ENCODE data around the gene WEE2.
A peak's percentile ranks its signal among the peaks of the same experiment; 100 is the strongest.

Gene WEE2

DNA sequence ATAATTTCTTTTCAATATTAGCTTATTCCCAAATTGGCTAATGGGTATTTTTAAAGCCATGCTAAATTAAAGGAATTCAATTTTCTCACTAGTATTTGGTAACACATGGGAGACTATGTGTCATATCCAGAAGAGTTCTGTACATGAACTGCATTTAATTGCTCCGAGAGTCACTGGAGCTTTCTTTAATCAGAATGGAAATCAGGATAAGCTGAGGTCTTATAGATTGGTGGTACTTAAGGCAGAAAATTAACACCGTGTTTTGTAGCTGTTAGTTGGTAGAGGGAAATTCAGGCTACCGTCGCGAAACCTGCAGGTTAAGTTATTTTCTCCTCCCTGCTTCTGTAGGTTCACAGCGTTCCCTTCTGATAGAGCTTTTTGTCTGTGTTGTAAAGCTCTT lies at the start of gene WEE2:
Gene WEE2 (plus strand): TSS at position 3 of the 400 bp plus-strand sequence. CDS start 406 bp downstream, outside the sequence.
- no peak within 1 kb of the TSS for H3K4me3 ChIP-seq (ENCODE audit: low read depth, low read length)
- DNase-seq (ENCODE audit: low read depth), result no peak
- TF ChIP-seq POLR2A (IDR thresholded peaks at IDR 0.05; ENCODE audit: extremely low read depth, insufficient read length) (no peak), MYC (IDR thresholded peaks at IDR 0.05; ENCODE audit: low read depth, low read length) (no peak)
- TF ChIP-seq, protein P1, sequence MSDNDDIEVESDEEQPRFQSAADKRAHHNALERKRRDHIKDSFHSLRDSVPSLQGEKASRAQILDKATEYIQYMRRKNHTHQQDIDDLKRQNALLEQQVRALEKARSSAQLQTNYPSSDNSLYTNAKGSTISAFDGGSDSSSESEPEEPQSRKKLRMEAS (IDR thresholded peaks at IDR 0.05; ENCODE audit: low read depth, low read length), result no peak
- TF ChIP-seq, protein P2, sequence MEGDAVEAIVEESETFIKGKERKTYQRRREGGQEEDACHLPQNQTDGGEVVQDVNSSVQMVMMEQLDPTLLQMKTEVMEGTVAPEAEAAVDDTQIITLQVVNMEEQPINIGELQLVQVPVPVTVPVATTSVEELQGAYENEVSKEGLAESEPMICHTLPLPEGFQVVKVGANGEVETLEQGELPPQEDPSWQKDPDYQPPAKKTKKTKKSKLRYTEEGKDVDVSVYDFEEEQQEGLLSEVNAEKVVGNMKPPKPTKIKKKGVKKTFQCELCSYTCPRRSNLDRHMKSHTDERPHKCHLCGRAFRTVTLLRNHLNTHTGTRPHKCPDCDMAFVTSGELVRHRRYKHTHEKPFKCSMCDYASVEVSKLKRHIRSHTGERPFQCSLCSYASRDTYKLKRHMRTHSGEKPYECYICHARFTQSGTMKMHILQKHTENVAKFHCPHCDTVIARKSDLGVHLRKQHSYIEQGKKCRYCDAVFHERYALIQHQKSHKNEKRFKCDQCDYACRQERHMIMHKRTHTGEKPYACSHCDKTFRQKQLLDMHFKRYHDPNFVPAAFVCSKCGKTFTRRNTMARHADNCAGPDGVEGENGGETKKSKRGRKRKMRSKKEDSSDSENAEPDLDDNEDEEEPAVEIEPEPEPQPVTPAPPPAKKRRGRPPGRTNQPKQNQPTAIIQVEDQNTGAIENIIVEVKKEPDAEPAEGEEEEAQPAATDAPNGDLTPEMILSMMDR (IDR thresholded peaks at IDR 0.05; ENCODE audit: low read depth, low read length), result no peak

DNA sequence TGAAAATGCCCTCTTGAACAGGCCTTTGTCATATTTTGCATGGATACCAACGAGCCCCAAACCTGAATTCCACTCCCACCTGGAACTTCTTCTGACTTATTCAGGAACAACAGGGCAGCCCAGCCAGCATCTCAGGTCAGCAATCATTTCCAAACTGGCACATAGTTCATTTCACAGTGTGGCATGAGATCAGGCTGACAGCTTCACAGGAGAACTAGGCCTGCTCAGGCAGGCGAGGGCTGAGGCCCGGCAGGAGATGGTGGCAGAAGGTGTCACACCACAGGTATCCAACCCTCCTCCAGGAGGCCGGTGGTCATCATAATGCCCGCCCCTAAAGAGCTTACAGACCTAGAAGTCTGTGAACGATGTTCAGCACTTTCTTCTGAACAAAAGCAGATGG lies 48.7 kb upstream of the WEE2 start:
- no peak for DNase-seq (ENCODE audit: low read depth)
- no peak overlapping the region for H3K4me3 ChIP-seq (ENCODE audit: low read depth, low read length)
- no peak for TF ChIP-seq MYC (IDR thresholded peaks at IDR 0.05; ENCODE audit: low read depth, low read length)
- TF ChIP-seq POLR2A (IDR thresholded peaks at IDR 0.05; ENCODE audit: extremely low read depth, insufficient read length), result no peak
- TF ChIP-seq, protein P1 (IDR thresholded peaks at IDR 0.05; ENCODE audit: low read depth, low read length), result no peak
- TF ChIP-seq, protein P2 (IDR thresholded peaks at IDR 0.05; ENCODE audit: low read depth, low read length), result no peak

DNA sequence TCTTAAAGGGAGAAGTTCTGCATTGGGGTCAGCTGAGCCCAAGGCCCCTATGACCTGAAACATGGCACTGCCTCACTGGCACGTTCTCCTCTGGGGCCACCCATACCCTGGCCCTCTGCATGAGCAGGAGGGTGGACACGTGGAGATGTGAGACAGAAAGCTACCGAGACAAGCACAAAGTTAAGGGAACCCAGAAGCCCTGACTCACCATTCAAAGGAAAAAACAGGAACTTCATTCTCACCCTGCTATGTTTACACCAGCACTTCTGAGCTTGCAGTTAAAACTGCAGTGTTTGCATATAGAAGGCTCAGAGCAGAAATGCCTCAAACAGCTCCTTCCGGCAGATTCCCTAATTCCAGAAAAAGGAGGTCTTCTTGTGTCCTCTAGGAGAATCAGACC lies 47.9 kb upstream of the WEE2 start:
- H3K4me3 ChIP-seq (ENCODE audit: low read depth, low read length), result no peak overlapping the region
- TF ChIP-seq MYC (IDR thresholded peaks at IDR 0.05; ENCODE audit: low read depth, low read length) (peak; percentile 88), POLR2A (IDR thresholded peaks at IDR 0.05; ENCODE audit: extremely low read depth, insufficient read length) (no peak)
- TF ChIP-seq, protein P2 (IDR thresholded peaks at IDR 0.05; ENCODE audit: low read depth, low read length), result no peak
- TF ChIP-seq, protein P1 (IDR thresholded peaks at IDR 0.05; ENCODE audit: low read depth, low read length), result peak; percentile 94
- peak; percentile 85 for DNase-seq (ENCODE audit: low read depth)

DNA sequence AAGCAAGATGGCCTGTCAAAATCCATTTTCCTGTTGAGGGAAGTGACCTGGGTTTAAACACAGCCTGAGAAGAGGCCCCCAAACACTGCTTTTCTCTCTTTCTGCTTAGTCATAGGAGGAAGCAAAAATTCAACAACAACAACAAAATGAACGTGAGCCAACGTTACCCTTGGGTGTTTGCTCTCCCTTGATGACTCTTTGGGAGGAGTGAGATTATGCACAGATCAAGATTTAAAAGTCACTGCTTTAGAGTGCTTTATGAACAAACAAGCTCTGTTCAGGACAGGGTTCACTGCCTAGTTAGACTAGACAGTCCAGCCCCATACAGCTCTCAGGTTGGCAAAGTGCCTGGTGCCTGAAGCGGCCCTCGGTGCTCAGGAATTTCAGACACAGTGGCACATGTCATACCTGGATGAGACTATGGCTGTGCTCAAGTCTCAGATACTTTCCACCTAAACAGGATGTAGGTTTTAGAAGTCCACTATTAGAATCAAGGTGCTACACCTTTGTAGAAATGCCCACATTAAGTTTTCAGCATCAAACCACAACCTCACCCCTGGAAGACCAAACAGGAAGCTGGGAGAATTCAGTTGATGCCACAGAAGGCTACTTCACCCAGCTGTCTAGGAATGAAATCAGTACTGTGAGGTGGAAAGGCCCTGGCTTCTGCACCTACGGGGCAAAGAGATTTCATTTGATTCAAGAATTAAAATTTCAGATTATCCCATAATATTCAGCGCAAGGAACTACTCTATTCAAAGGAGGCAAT lies 44.9 kb upstream of the WEE2 start:
- no peak overlapping the region for H3K4me3 ChIP-seq (ENCODE audit: low read depth, low read length)
- DNase-seq (ENCODE audit: low read depth), result peak; percentile 36
- TF ChIP-seq MYC (IDR thresholded peaks at IDR 0.05; ENCODE audit: low read depth, low read length) (no peak), POLR2A (IDR thresholded peaks at IDR 0.05; ENCODE audit: extremely low read depth, insufficient read length) (no peak)
- TF ChIP-seq, protein P1 (IDR thresholded peaks at IDR 0.05; ENCODE audit: low read depth, low read length), result no peak
- TF ChIP-seq, protein P2 (IDR thresholded peaks at IDR 0.05; ENCODE audit: low read depth, low read length), result no peak

DNA sequence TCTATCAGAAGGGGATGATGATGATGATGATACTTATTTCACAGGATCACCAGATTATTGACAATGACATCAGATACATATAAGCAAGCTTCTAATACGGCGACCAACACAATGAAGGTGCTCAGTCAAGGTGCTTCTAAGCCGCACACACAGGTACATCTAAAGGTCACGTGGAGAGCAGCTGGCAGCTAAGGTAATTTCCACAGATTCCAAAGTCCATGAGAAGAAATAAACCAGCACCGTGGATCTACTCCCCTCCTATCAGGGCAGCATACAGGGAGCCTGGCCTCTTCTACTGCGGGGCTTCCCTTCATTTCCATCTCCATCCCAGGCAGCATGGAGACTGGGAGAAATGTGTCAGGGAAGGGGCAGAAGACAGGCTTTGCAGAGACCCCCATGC lies 43.7 kb upstream of the WEE2 start:
- no peak for DNase-seq (ENCODE audit: low read depth)
- TF ChIP-seq, protein P1 (IDR thresholded peaks at IDR 0.05; ENCODE audit: low read depth, low read length), result no peak
- TF ChIP-seq MYC (IDR thresholded peaks at IDR 0.05; ENCODE audit: low read depth, low read length), result no peak
- TF ChIP-seq, protein P2 (IDR thresholded peaks at IDR 0.05; ENCODE audit: low read depth, low read length), result no peak
- no peak for TF ChIP-seq POLR2A (IDR thresholded peaks at IDR 0.05; ENCODE audit: extremely low read depth, insufficient read length)
- no peak overlapping the region for H3K4me3 ChIP-seq (ENCODE audit: low read depth, low read length)

Measured in NB4 (cell line).